Activated B cell treated with CpG ODN at 0.5 μM for 24 hours (primary cell): Measurements from ENCODE around the gene TSC22D3. TPM values are rescaled to one million over a fixed set of nuclear protein-coding genes. Genes with fewer than 3 reads are reported as not detected.

ENCODE experiments used
- ATAC-seq: fragments of 200-7000 bp; cut with Tn5 transposase; one replicate; pipeline ENCODE4 v1.10.0; 2021; ENCODE audit warnings: low read depth, mild to moderate bottlenecking, moderate library complexity
- CTCF ChIA-PET: fragments of 350-600 bp; sonication (Branson Sonifier 250); formaldehyde crosslinking; loops from one replicate; lab custom pipeline; 2021; ENCODE audit warnings: antibody characterized with exemption; lab: Charles Lee
- POLR2A ChIA-PET: fragments of 350-600 bp; sonication (Branson Sonifier 250); formaldehyde crosslinking; loops from one replicate; lab custom pipeline; 2021; ENCODE audit warnings: antibody characterized with exemption; lab: Charles Lee
- DNase-seq: peaks from one replicate; pipeline ENCODE4 v3.0.0; 2022
- H3K27ac Mint-ChIP-seq: one replicate; pipeline ENCODE4 v1.8.0; 2020; ENCODE audit warnings: mixed read lengths
- H3K27me3 Mint-ChIP-seq: one replicate; pipeline ENCODE4 v1.8.0; 2021; ENCODE audit warnings: mixed read lengths
- H3K36me3 Mint-ChIP-seq: one replicate; pipeline ENCODE4 v1.8.0; 2021; ENCODE audit warnings: low read depth, mixed read lengths
- H3K4me1 Mint-ChIP-seq: one replicate; pipeline ENCODE4 v1.8.0; 2021; ENCODE audit warnings: mixed read lengths
- H3K4me3 Mint-ChIP-seq: one replicate; pipeline ENCODE4 v1.8.0; 2020; ENCODE audit warnings: mild to moderate bottlenecking, mixed read lengths
- H3K9me3 Mint-ChIP-seq: one replicate; pipeline ENCODE4 v1.8.0; 2020; ENCODE audit warnings: mixed read lengths
- CTCF ChIP-seq: fragments of 200-600 bp; IDR thresholded peaks from one replicate; pipeline ENCODE4 v1.8.0; 2022; ENCODE audit warnings: antibody characterized with exemption, mild to moderate bottlenecking
- intact Hi-C: fragments of 100-400 bp; cut with micrococcal nuclease; formaldehyde crosslinking; loops from one replicate; pipeline ENCODE4 v1.15.1; 2024
- total RNA-seq: library from RNA; stranded (reverse); gene quantifications from 2 replicates; pipeline ENCODE4 v1.2.3, GENCODE V29; 2022

Gene TSC22D3
- total RNA-seq, 1 donor from 2014 or later = 80.8 TPM

- peaks cover 5% of the 10 kb centered on the region for H3K4me1 Mint-ChIP-seq
- no peak overlapping the region for H3K4me3 Mint-ChIP-seq
- no peak overlapping the region for H3K27ac Mint-ChIP-seq
- H3K27me3 Mint-ChIP-seq = no peaks in the 10 kb centered on the region
- intact Hi-C loops = loop anchor here (10.0 kb wide), 1 partner anchor 315 kb away; no protein-coding TSS in a partner anchor
- CTCF ChIA-PET = no interaction called here
- ATAC-seq = no peak
- TF ChIP-seq CTCF = no peak
- H3K9me3 Mint-ChIP-seq = no peaks in the 10 kb centered on the region
- POLR2A ChIA-PET = no interaction called here
- H3K36me3 Mint-ChIP-seq = no peaks in the 10 kb centered on the region
- no peak for DNase-seq
Measured at GRCh38 chrX:107769581-107770317, 5.8 kb downstream of the TSC22D3 start.

- intact Hi-C loops = no loop called here
- Mint-ChIP-seq H3K36me3 (no peaks in the 10 kb centered on the region), H3K9me3 (no peaks in the 10 kb centered on the region), H3K4me1 (no peaks in the 10 kb centered on the region), H3K4me3 (no peak overlapping the region), H3K27ac (no peak overlapping the region), H3K27me3 (no peaks in the 10 kb centered on the region)
- DNase-seq = no peak
- TF ChIP-seq CTCF = no peak
- ATAC-seq = no peak
- CTCF ChIA-PET = interaction anchor here (1.0 kb wide), 1 partner anchor 95 kb away, joined by 4 read pairs; no protein-coding TSS in a partner anchor
- POLR2A ChIA-PET = no interaction called here
Measured at GRCh38 chrX:107768051-107768450, 7.5 kb downstream of the TSC22D3 start.

- Mint-ChIP-seq H3K9me3 (no peaks in the 10 kb centered on the region), H3K4me3 (no peak overlapping the region), H3K27me3 (no peaks in the 10 kb centered on the region), H3K27ac (no peak overlapping the region), H3K4me1 (no peaks in the 10 kb centered on the region), H3K36me3 (no peaks in the 10 kb centered on the region)
- no peak for TF ChIP-seq CTCF
- no peak for DNase-seq
- intact Hi-C loops = no loop called here
- ChIA-PET CTCF (interaction anchor here (1.1 kb wide), 1 partner anchor 10 kb away, joined by 4 read pairs; the partner anchor contains the start of gene NCBP2L), POLR2A (interaction anchor here (0.7 kb wide), 1 partner anchor 22 kb away, joined by 7 read pairs; no protein-coding TSS in a partner anchor)
- peak; percentile 54 for ATAC-seq
Measured at GRCh38 chrX:107766470-107767150, 9.0 kb downstream of the TSC22D3 start.

- Mint-ChIP-seq H3K27ac (no peak overlapping the region), H3K36me3 (no peaks in the 10 kb centered on the region), H3K9me3 (no peaks in the 10 kb centered on the region), H3K27me3 (no peaks in the 10 kb centered on the region), H3K4me3 (no peak overlapping the region), H3K4me1 (no peaks in the 10 kb centered on the region)
- ATAC-seq = no peak
- CTCF ChIA-PET = no interaction called here
- no peak for TF ChIP-seq CTCF
- intact Hi-C loops = no loop called here
- no peak for DNase-seq
- POLR2A ChIA-PET = no interaction called here
Measured at GRCh38 chrX:107764845-107765608, 10.6 kb downstream of the TSC22D3 start.
